HCT116 (cell line): ENCODE measurements around the gene FOXP1. TPM values are rescaled to one million over a fixed set of nuclear protein-coding genes. Genes with fewer than 3 reads are reported as not detected.
A peak's percentile ranks its signal among the peaks of the same experiment; 100 is the strongest.

Experiments used
- ATAC-seq: fragments of 200-7000 bp; cut with Tn5 transposase; 2 replicates; pipeline ENCODE4 v1.9.1; 2020; ENCODE audit warnings: mild to moderate bottlenecking, moderate library complexity
- BruUV-seq: library from RNA; stranded (reverse); fragments of 400-500 nt; replicated peaks from 2 replicates; lab custom pipeline; 2021; lab: Mats Ljungman, UMichigan
- CTCF ChIA-PET: fragments of 300-600 bp; sonication (Branson Sonifier 250); formaldehyde crosslinking; loops from one replicate; lab custom pipeline; 2021; ENCODE audit warnings: antibody characterized with exemption; lab: Charles Lee
- POLR2A ChIA-PET: fragments of 300-600, 350-600 bp; sonication (Branson Sonifier 250); formaldehyde crosslinking; loops from one replicate; lab custom pipeline; 2021; ENCODE audit warnings: antibody characterized with exemption; lab: Charles Lee
- RAD21 ChIA-PET, 2 experiments: fragments of 300-600 bp; sonication (Branson Sonifier 250); formaldehyde crosslinking; loops; one replicate each; lab custom pipeline; 2023; ENCODE audit warnings: low total read pairs in 2 of 2; ENCODE audit not compliant: uncharacterized antibody in 2 of 2, unreplicated experiment in 2 of 2, low non-redundant PET in 1 of 2; lab: Charles Lee
- DNase-seq: peaks from one replicate; pipeline ENCODE4 v3.0.0-alpha.2; 2010; ENCODE audit warnings: low read depth, low spot score
- H2AFZ ChIP-seq: fragments of 200-600 bp; shearing (Covaris generic), sonication (generic); 2 replicates; pipeline ENCODE4 v1.6.1; 2017; ENCODE audit warnings: low read depth, mixed run types, mixed read lengths, antibody characterized with exemption, low read length; ENCODE audit not compliant: poor library complexity, severe bottlenecking
- H3K27ac ChIP-seq: 2 replicates; pipeline ENCODE4 v1.5.1; 2012; ENCODE audit warnings: low read depth, low read length
- H3K27me3 ChIP-seq: fragments of 200-600 bp; sonication (generic); 2 replicates; pipeline ENCODE4 v1.6.1; 2016; ENCODE audit warnings: mixed run types, low read length, mixed read lengths; ENCODE audit not compliant: insufficient read depth
- H3K36me3 ChIP-seq, 2 experiments: fragments of 200-500 bp in 1 of 2; fragments of 200-600 bp in 1 of 2; sonication (Bioruptor generic) in 1 of 2; sonication (generic) in 1 of 2; 2 replicates each; pipeline versions ENCODE4 v1.5.1 to v1.6.1; 2014 to 2016; ENCODE audit warnings: low read length in 2 of 2, inconsistent platforms in 1 of 2, mixed read lengths in 1 of 2, mixed run types in 1 of 2; ENCODE audit not compliant: insufficient read depth in 2 of 2, control insufficient read depth in 1 of 2
- H3K4me1 ChIP-seq, 2 experiments: fragments of 200-600 bp in 1 of 2; sonication (generic) in 1 of 2; 2 replicates each; pipeline versions ENCODE4 v1.5.1 to v1.6.1; 2012 to 2017; ENCODE audit warnings: low read length in 2 of 2, inconsistent platforms in 1 of 2, mild to moderate bottlenecking in 1 of 2, mixed read lengths in 1 of 2, mixed run types in 1 of 2, moderate library complexity in 1 of 2; ENCODE audit not compliant: insufficient read depth in 2 of 2, control insufficient read depth in 1 of 2
- H3K4me2 ChIP-seq: fragments of 200-600 bp; sonication (generic); 2 replicates; pipeline ENCODE4 v1.6.1; 2017; ENCODE audit warnings: mixed run types, low read length, mixed read lengths
- H3K4me3 ChIP-seq, 2 experiments: fragments of 200-600 bp in 1 of 2; sonication (generic) in 1 of 2; replicated peaks in 1 of 2; 2 replicates each; pipeline ENCODE4 v1.5.1; 2011 to 2016; ENCODE audit warnings: low read length in 2 of 2, control low read depth in 1 of 2, low read depth in 1 of 2, mild to moderate bottlenecking in 1 of 2, mixed read lengths in 1 of 2, mixed run types in 1 of 2
- H3K79me2 ChIP-seq: fragments of 200-600 bp; sonication (generic); 2 replicates; pipeline ENCODE4 v1.6.1; 2017; ENCODE audit warnings: mild to moderate bottlenecking, mixed run types, low read length, moderate library complexity, mixed read lengths; ENCODE audit not compliant: insufficient read depth
- H3K9ac ChIP-seq: fragments of 200-600 bp; sonication (generic); 2 replicates; pipeline ENCODE4 v1.6.1; 2016; ENCODE audit warnings: low read length, mixed read lengths
- H3K9me2 ChIP-seq: fragments of 200-600 bp; sonication (generic), shearing (Covaris generic); 2 replicates; pipeline ENCODE4 v1.6.1; 2017; ENCODE audit warnings: mixed run types, mild to moderate bottlenecking, moderate library complexity; ENCODE audit not compliant: insufficient read depth
- H3K9me3 ChIP-seq, 2 experiments: fragments of 200-500 bp in 1 of 2; fragments of 200-600 bp in 1 of 2; sonication (Bioruptor generic) in 1 of 2; sonication (generic) in 1 of 2; 2 replicates each; pipeline ENCODE4 v1.6.1; 2014 to 2017; ENCODE audit warnings: low read length in 2 of 2, mixed read lengths in 2 of 2, inconsistent platforms in 1 of 2, low read depth in 1 of 2, mild to moderate bottlenecking in 1 of 2, mixed run types in 1 of 2, moderate library complexity in 1 of 2; ENCODE audit not compliant: control insufficient read depth in 1 of 2, insufficient read depth in 1 of 2
- H4K20me1 ChIP-seq: fragments of 200-600 bp; sonication (generic), shearing (Covaris generic); 2 replicates; pipeline ENCODE4 v1.6.1; 2017; ENCODE audit warnings: mixed run types, mild to moderate bottlenecking, moderate library complexity; ENCODE audit not compliant: insufficient read depth
- CEBPB ChIP-seq: IDR thresholded peaks from 2 replicates; pipeline ENCODE4 v1.6.1; 2012; ENCODE audit warnings: low read depth
- POLR2A ChIP-seq: IDR thresholded peaks from 2 replicates; pipeline ENCODE4 v1.7.0; 2011; ENCODE audit warnings: borderline replicate concordance; ENCODE audit not compliant: insufficient read depth, insufficient read length; ENCODE audit errors: extremely low read depth
- RAD21 ChIP-seq: IDR thresholded peaks from 2 replicates; pipeline ENCODE4 v1.6.1; 2012; ENCODE audit warnings: low read depth, mild to moderate bottlenecking
- SIN3A ChIP-seq: IDR thresholded peaks from 2 replicates; pipeline ENCODE4 v1.6.1; 2012; ENCODE audit warnings: low read depth
- intact Hi-C: fragments of 100-400 bp; cut with micrococcal nuclease; formaldehyde crosslinking; loops from 2 replicates; pipeline ENCODE4 v1.10.0; 2022
- total RNA-seq: library from RNA; stranded (reverse); gene quantifications from one replicate; pipeline ENCODE4 v1.2.1, GENCODE V29; 2021; ENCODE audit not compliant: unreplicated experiment
- TF ChIP-seq, protein P1 (sequence below), 3 experiments: fragments of 200-600 bp in 1 of 3; sonication (generic) in 1 of 3; IDR thresholded peaks in 2 of 3; conservative IDR thresholded peaks in 1 of 3; 2 replicates each; pipeline ENCODE4 v1.5.1; 2012 to 2017; ENCODE audit warnings: low read depth in 2 of 3, low read length in 2 of 3, antibody characterized with exemption in 1 of 3, borderline replicate concordance in 1 of 3, control low read depth in 1 of 3, mild to moderate bottlenecking in 1 of 3, mixed read lengths in 1 of 3, mixed run types in 1 of 3, moderate library complexity in 1 of 3; ENCODE audit not compliant: insufficient read depth in 1 of 3

FOXP1 gene
- total RNA-seq, 1 experiment from 2014 or later, result 11.4 TPM

DNA sequence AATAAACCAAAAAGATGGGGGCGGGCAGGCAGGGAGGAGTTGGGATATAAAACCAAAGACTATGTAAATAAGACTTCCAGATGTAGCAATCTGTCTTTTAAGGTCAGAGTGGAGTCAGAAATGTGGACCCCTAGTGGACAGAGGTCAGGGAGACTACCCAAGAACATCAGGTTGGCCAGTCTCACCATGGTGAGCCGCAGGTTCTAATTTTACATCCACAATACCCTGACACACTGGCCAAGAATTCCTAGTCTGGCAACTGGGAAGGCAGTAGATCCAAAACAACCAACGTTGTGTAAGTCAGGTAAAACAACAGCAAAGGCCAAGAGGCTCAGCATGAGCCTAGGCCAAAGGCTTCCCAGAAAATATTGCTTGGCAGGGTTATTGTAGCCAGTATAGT lies 203.4 kb downstream of the FOXP1 start:
- Histone ChIP-seq H3K9me2 (no peaks in the 10 kb centered on the region), H4K20me1 (no peaks in the 10 kb centered on the region), H3K79me2 (no peaks in the 10 kb centered on the region), H3K9me3 (no peaks in the 10 kb centered on the region), H3K9ac (no peak overlapping the region), H3K27ac (no peak overlapping the region), H3K4me1 (no peaks in the 10 kb centered on the region), H3K27me3 (no peaks in the 10 kb centered on the region), H2AFZ (no peak overlapping the region), H3K4me2 (no peak overlapping the region), H3K36me3 (no peaks in the 10 kb centered on the region), H3K4me3 (no peak overlapping the region)
- ChIA-PET CTCF (no interaction called here), POLR2A (no interaction called here), RAD21 (no interaction called here)
- ATAC-seq, result no peak
- BruUV-seq, result no TSS peak
- TF ChIP-seq RAD21, result no peak
- TF ChIP-seq, protein P1, sequence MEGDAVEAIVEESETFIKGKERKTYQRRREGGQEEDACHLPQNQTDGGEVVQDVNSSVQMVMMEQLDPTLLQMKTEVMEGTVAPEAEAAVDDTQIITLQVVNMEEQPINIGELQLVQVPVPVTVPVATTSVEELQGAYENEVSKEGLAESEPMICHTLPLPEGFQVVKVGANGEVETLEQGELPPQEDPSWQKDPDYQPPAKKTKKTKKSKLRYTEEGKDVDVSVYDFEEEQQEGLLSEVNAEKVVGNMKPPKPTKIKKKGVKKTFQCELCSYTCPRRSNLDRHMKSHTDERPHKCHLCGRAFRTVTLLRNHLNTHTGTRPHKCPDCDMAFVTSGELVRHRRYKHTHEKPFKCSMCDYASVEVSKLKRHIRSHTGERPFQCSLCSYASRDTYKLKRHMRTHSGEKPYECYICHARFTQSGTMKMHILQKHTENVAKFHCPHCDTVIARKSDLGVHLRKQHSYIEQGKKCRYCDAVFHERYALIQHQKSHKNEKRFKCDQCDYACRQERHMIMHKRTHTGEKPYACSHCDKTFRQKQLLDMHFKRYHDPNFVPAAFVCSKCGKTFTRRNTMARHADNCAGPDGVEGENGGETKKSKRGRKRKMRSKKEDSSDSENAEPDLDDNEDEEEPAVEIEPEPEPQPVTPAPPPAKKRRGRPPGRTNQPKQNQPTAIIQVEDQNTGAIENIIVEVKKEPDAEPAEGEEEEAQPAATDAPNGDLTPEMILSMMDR (IDR thresholded peaks at IDR 0.05 in 2 of 3, conservative IDR thresholded peaks at IDR 0.05 in 1 of 3; ENCODE audit: borderline replicate concordance in 1 of 3, insufficient read depth in 1 of 3, low read depth in 2 of 3, low read length in 2 of 3), result peak in 1 of 3 experiments; percentile 29; a peak in 1 of 6 replicates
- DNase-seq, result no peak
- intact Hi-C loops, result no loop called here

DNA sequence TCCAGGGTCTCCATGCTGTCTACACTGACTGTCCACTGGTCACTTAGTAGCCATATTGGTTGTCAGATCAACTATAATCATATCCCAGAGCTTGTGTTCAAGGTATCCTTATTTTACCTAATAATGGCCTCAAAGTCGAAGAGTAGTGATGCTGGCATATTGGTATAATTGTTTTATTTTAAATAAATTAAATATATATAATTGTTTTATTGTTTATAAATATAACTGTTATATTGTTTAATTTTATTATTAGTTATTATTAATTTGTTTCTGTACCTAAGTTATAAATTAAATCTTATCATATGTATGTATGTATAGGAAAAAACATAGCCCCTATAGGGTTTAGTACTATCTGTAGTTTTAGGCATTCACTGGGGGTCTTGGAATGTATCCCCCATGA lies 205.0 kb downstream of the FOXP1 start:
- Histone ChIP-seq H3K4me2 (no peak overlapping the region), H3K4me1 (no peaks in the 10 kb centered on the region), H3K27ac (no peak overlapping the region), H3K9ac (no peak overlapping the region), H4K20me1 (no peaks in the 10 kb centered on the region), H3K36me3 (no peaks in the 10 kb centered on the region), H3K79me2 (no peaks in the 10 kb centered on the region), H3K9me2 (no peaks in the 10 kb centered on the region), H3K4me3 (no peak overlapping the region), H3K9me3 (no peaks in the 10 kb centered on the region), H2AFZ (no peak overlapping the region), H3K27me3 (no peaks in the 10 kb centered on the region)
- TF ChIP-seq CEBPB (no peak), SIN3A (no peak), POLR2A (no peak)
- intact Hi-C loops, result no loop called here
- no TSS peak for BruUV-seq
- ChIA-PET RAD21 (no interaction called here), POLR2A (no interaction called here), CTCF (no interaction called here)
- ATAC-seq (no peak), DNase-seq (no peak)
